HG02642 (cell line): ENCODE measurements around the gene KIAA1958.

Source experiments
- ATAC-seq: cut with Tn5 transposase; IDR thresholded peaks from one replicate; pipeline ENCODE4 v1.9.1; 2021; ENCODE audit warnings: mild to moderate bottlenecking; ENCODE audit not compliant: unreplicated experiment, poor library complexity

The KIAA1958 gene

GRCh38 chr9:112486221-112487007, at the start of gene KIAA1958:
Gene KIAA1958 (plus strand): TSS chr9:112486827. CDS start chr9:112574081, 87,254 bp downstream.
- peak; percentile 93 for ATAC-seq

- no peak for ATAC-seq
Measured at GRCh38 chr9:112437406-112437805, 49.2 kb upstream of the KIAA1958 start.

GRCh38 chr9:112439171-112439570, 47.5 kb upstream of the KIAA1958 start:
- no peak for ATAC-seq

GRCh38 chr9:112439825-112440224, 46.8 kb upstream of the KIAA1958 start:
- ATAC-seq, result no peak

GRCh38 chr9:112443200-112443599, 43.4 kb upstream of the KIAA1958 start:
- no peak for ATAC-seq

GRCh38 chr9:112443636-112444035, 43.0 kb upstream of the KIAA1958 start:
- ATAC-seq, result no peak

GRCh38 chr9:112445196-112445595, 41.4 kb upstream of the KIAA1958 start:
- ATAC-seq, result no peak

GRCh38 chr9:112446080-112446479, 40.5 kb upstream of the KIAA1958 start:
- ATAC-seq, result no peak

- no peak for ATAC-seq
Measured at GRCh38 chr9:112446526-112446925, 40.1 kb upstream of the KIAA1958 start.

GRCh38 chr9:112447283-112447761, 39.3 kb upstream of the KIAA1958 start:
- ATAC-seq, result no peak

GRCh38 chr9:112462855-112463254, 23.8 kb upstream of the KIAA1958 start:
- no peak for ATAC-seq

GRCh38 chr9:112465352-112465751, 21.3 kb upstream of the KIAA1958 start:
- ATAC-seq, result no peak

GRCh38 chr9:112472996-112473395, 13.6 kb upstream of the KIAA1958 start:
- no peak for ATAC-seq

- no peak for ATAC-seq
Measured at GRCh38 chr9:112473986-112474385, 12.6 kb upstream of the KIAA1958 start.

GRCh38 chr9:112475318-112475717, 11.3 kb upstream of the KIAA1958 start:
- ATAC-seq, result no peak

GRCh38 chr9:112477330-112477729, 9.3 kb upstream of the KIAA1958 start:
- no peak for ATAC-seq

GRCh38 chr9:112479221-112479620, 7.4 kb upstream of the KIAA1958 start:
- ATAC-seq, result no peak

GRCh38 chr9:112484607-112485006, 2.0 kb upstream of the KIAA1958 start:
- ATAC-seq, result no peak

- ATAC-seq, result no peak
Measured at GRCh38 chr9:112485574-112485973, 1.1 kb upstream of the KIAA1958 start.

- peak; percentile 58 for ATAC-seq
Measured at GRCh38 chr9:112487008-112487798, 576 bp downstream of the KIAA1958 start.

GRCh38 chr9:112487799-112488340, 1.2 kb downstream of the KIAA1958 start:
- no peak for ATAC-seq
